Activated B cell treated with CpG ODN at 0.5 μM for 24 hours (primary cell): Measurements from ENCODE around the gene SHISAL1. TPM values are rescaled to one million over a fixed set of nuclear protein-coding genes. Genes with fewer than 3 reads are reported as not detected.

ENCODE experiments used
- ATAC-seq: fragments of 200-7000 bp; cut with Tn5 transposase; one replicate; pipeline ENCODE4 v1.10.0; 2021; ENCODE audit warnings: low read depth, mild to moderate bottlenecking, moderate library complexity
- CTCF ChIA-PET: fragments of 350-600 bp; sonication (Branson Sonifier 250); formaldehyde crosslinking; loops from one replicate; lab custom pipeline; 2021; ENCODE audit warnings: antibody characterized with exemption; lab: Charles Lee
- POLR2A ChIA-PET: fragments of 350-600 bp; sonication (Branson Sonifier 250); formaldehyde crosslinking; loops from one replicate; lab custom pipeline; 2021; ENCODE audit warnings: antibody characterized with exemption; lab: Charles Lee
- DNase-seq: peaks from one replicate; pipeline ENCODE4 v3.0.0; 2022
- H3K27ac Mint-ChIP-seq: one replicate; pipeline ENCODE4 v1.8.0; 2020; ENCODE audit warnings: mixed read lengths
- H3K27me3 Mint-ChIP-seq: one replicate; pipeline ENCODE4 v1.8.0; 2021; ENCODE audit warnings: mixed read lengths
- H3K36me3 Mint-ChIP-seq: one replicate; pipeline ENCODE4 v1.8.0; 2021; ENCODE audit warnings: low read depth, mixed read lengths
- H3K4me1 Mint-ChIP-seq: one replicate; pipeline ENCODE4 v1.8.0; 2021; ENCODE audit warnings: mixed read lengths
- H3K4me3 Mint-ChIP-seq: one replicate; pipeline ENCODE4 v1.8.0; 2020; ENCODE audit warnings: mild to moderate bottlenecking, mixed read lengths
- H3K9me3 Mint-ChIP-seq: one replicate; pipeline ENCODE4 v1.8.0; 2020; ENCODE audit warnings: mixed read lengths
- CTCF ChIP-seq: fragments of 200-600 bp; IDR thresholded peaks from one replicate; pipeline ENCODE4 v1.8.0; 2022; ENCODE audit warnings: antibody characterized with exemption, mild to moderate bottlenecking
- intact Hi-C: fragments of 100-400 bp; cut with micrococcal nuclease; formaldehyde crosslinking; loops from one replicate; pipeline ENCODE4 v1.15.1; 2024
- total RNA-seq: library from RNA; stranded (reverse); gene quantifications from 2 replicates; pipeline ENCODE4 v1.2.3, GENCODE V29; 2022

The SHISAL1 gene
- total RNA-seq, 1 donor from 2014 or later, result not detected

- peaks cover 27% of the 10 kb centered on the region for H3K27me3 Mint-ChIP-seq
- no peaks in the 10 kb centered on the region for H3K36me3 Mint-ChIP-seq
- CTCF ChIA-PET, result no interaction called here
- DNase-seq (no peak), ATAC-seq (no peak)
- POLR2A ChIA-PET, result no interaction called here
- peaks cover 15% of the 10 kb centered on the region for H3K9me3 Mint-ChIP-seq
- no peak for TF ChIP-seq CTCF
- no peak overlapping the region for H3K4me3 Mint-ChIP-seq
- intact Hi-C loops, result no loop called here
- H3K4me1 Mint-ChIP-seq, result no peaks in the 10 kb centered on the region
- no peak overlapping the region for H3K27ac Mint-ChIP-seq
Measured at GRCh38 chr22:44229331-44229730, 83.4 kb downstream of the SHISAL1 start.

GRCh38 chr22:44225812-44226211 is 86.9 kb downstream of the SHISAL1 start:
- Mint-ChIP-seq H3K36me3 (no peaks in the 10 kb centered on the region), H3K4me3 (no peak overlapping the region), H3K27me3 (peaks cover 29% of the 10 kb centered on the region), H3K27ac (no peak overlapping the region), H3K4me1 (no peaks in the 10 kb centered on the region), H3K9me3 (peaks cover 11% of the 10 kb centered on the region)
- ATAC-seq (no peak), DNase-seq (no peak)
- POLR2A ChIA-PET, result no interaction called here
- intact Hi-C loops, result no loop called here
- CTCF ChIA-PET, result no interaction called here
- no peak for TF ChIP-seq CTCF

- Mint-ChIP-seq H3K4me1 (no peaks in the 10 kb centered on the region), H3K27me3 (peaks cover 29% of the 10 kb centered on the region), H3K36me3 (no peaks in the 10 kb centered on the region), H3K9me3 (peaks cover 11% of the 10 kb centered on the region), H3K27ac (no peak overlapping the region), H3K4me3 (no peak overlapping the region)
- POLR2A ChIA-PET, result no interaction called here
- no peak for TF ChIP-seq CTCF
- CTCF ChIA-PET, result no interaction called here
- DNase-seq (no peak), ATAC-seq (no peak)
- intact Hi-C loops, result no loop called here
Measured at GRCh38 chr22:44225091-44225689, 87.6 kb downstream of the SHISAL1 start.

GRCh38 chr22:44224166-44224565 is 88.6 kb downstream of the SHISAL1 start:
- CTCF ChIA-PET, result no interaction called here

More at GRCh38 chr22:44224166-44224565, 88.6 kb downstream of the SHISAL1 start:
- peaks cover 10% of the 10 kb centered on the region for H3K9me3 Mint-ChIP-seq
- no peaks in the 10 kb centered on the region for H3K4me1 Mint-ChIP-seq
- H3K27ac Mint-ChIP-seq, result no peak overlapping the region
- POLR2A ChIA-PET, result interaction anchor here (0.6 kb wide), 1 partner anchor 78 kb away, joined by 3 read pairs; no protein-coding TSS in a partner anchor
- H3K36me3 Mint-ChIP-seq, result no peaks in the 10 kb centered on the region
- no peak for DNase-seq
- no peak for ATAC-seq
- intact Hi-C loops, result no loop called here
- no peak for TF ChIP-seq CTCF
- no peak overlapping the region for H3K4me3 Mint-ChIP-seq
- peaks cover 27% of the 10 kb centered on the region for H3K27me3 Mint-ChIP-seq
